ENCODE data around the gene ABCC3.
A peak's percentile ranks its signal among the peaks of the same experiment; 100 is the strongest.

ABCC3 gene

DNA sequence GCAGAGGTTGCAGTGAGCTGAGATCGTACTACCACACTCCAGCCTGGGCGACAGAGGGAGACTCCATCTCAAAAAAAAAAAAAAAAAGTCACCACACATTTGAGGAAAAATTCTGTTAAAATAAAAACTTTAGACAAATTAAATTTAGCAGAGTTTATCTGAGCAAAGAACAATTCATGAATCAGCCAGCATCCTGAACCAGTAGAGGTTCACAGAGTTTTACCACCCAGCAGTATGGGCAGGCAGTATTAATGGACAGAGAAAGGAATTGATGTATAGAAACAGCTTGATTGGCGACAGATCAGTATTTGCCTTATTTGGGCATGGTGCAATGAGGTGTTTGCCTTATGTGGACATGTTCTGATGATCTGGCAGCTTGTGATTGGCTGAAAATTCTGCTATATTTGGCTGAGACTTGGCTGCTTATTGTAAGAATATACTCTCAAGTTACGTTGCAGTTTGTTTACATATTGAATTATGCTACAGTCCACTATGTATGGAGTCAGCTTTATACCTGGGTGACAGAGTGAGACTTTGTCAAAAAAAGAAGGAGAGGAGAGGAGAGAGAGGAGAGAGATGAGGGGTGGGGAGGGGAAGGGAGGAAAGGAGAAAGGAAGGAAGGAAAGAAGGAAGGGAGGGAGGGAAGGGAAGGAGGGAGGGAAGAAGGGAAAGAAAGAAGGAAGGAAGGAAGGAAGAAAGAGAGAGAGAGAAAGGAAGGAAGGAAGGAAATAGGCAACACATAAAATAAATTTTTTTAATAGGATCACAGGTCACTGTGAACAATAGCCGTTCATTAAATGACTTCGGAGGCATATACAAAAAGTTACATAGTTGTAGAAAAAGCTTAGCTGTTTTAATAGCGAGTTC, 14.6 kb downstream of the ABCC3 start:
- DNase-seq = no peak

DNA sequence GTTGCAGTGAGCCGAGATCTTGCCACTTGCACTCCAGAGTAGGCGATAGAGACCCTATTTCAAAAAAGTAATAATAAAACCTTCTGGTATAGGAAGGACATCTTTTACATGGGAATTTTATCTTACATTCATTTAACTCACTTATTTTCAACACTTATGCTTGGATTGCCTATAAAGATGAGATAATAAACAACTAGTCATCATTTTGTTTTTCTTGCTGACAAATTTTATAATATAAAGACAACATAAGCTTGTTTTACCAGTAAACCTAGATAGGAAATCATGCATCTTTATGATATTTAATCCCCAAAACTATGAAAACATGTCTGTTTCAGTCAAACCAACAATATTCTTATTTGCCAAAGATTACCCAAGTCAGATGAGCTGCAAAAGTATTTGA, 17.0 kb downstream of the ABCC3 start:
- no peak for DNase-seq

DNA sequence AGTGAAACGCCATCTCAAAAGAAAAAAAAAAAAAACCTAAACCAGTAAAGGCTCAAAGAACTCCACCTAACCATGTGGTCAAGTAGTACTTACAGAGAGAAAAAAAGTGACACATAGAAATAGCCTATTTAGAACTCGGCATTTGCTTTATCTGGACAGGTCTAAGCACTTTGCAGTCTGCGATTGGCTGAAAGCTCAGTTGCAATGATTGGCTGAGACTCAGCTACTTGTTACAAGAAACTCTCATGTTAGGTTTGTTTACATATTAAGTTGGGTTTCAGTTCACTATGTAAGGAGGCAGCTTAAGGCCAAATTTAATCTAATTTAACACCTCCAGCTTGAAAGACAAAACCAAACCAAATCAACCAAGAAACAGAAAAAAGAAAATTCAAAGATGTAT, 19.1 kb downstream of the ABCC3 start:
- no peak for DNase-seq

DNA sequence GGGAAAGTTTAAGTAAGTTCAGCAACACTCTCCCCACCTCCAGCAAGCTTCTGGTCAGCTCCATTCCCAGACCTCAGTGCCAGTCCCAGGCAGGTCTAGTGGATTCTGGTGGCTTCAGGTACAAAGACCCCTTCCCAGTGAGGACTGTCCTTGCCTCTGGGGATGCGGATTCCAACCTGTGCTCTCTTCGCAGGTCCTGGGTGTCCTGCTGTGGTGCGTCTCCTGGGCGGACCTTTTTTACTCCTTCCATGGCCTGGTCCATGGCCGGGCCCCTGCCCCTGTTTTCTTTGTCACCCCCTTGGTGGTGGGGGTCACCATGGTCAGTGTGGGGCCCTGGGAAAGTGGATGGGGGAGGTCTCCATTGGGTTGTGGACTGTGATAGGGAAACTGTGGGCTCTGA, 21.8 kb downstream of the ABCC3 start:
- DNase-seq = no peak

DNA sequence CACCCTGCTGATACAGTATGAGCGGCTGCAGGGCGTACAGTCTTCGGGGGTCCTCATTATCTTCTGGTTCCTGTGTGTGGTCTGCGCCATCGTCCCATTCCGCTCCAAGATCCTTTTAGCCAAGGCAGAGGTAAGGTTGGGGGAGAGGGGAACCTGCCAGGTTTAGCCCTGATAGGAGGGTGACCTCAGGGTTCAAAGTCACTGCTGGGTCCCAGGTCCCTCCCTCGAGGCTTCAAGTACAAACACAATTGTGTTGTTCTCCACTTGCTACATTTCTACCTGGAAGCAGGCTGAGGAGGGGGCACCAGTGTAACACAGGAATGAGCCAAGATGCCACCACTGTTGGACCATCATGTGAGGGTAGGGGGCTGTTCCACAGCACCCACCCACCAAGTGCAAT, 22.4 kb downstream of the ABCC3 start:
- no peak for DNase-seq

DNA sequence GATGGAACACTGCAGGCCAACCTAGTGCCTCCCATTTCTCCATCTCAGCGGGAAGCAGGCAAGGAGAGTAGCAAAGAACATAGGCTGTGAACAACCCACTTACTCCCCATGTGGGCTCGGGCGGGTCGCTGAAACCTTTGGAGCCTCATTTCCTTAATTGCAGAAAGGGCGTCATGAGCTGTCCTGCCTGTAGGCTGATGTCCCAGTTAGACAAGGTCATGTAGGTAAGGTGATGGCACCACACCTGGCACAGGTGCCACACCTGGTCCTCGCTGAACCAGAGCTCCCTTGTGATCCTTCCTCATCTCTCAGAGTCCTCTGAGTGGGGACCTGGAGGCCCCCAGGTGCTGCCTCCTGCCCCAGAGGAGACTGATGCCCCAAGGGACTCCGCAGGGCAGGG, 22.9 kb downstream of the ABCC3 start:
- no peak for DNase-seq

DNA sequence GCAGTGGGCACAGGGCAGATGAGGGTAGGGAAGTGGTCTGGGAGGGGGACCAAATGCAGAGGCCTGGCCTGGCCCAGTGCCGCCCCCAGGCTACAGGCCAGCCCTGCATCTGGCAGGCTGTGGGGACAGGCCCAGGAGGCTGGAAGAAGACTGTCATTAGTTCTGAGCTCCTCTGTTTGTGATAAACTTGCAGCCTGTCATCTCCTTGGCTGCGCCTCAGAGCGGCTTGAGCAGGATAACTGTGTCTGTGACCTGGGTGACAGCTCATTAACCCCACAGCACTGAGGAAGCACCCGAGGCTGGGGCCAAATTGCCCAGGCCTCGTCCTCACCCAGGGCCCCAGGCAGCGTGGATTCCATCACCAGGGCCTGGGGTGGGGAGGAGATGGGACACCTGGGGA, 23.9 kb downstream of the ABCC3 start:
- DNase-seq = no peak

DNA sequence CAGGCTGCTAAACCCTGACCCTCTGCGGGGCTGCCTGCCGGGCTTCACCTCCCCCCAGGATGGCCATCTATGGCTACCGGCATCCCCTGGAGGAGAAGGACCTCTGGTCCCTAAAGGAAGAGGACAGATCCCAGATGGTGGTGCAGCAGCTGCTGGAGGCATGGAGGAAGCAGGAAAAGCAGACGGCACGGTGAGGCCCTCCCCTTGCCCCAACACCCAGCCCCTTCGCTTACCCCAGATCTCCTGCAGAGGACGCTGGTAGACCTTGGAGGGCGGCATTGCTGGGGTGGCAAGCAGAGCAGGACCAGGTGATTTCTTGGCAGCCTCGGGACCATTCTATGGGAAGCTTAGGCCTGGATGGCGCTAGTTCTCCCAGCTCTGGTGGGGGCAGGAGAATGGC, 24.5 kb downstream of the ABCC3 start:
- no peak for DNase-seq

DNA sequence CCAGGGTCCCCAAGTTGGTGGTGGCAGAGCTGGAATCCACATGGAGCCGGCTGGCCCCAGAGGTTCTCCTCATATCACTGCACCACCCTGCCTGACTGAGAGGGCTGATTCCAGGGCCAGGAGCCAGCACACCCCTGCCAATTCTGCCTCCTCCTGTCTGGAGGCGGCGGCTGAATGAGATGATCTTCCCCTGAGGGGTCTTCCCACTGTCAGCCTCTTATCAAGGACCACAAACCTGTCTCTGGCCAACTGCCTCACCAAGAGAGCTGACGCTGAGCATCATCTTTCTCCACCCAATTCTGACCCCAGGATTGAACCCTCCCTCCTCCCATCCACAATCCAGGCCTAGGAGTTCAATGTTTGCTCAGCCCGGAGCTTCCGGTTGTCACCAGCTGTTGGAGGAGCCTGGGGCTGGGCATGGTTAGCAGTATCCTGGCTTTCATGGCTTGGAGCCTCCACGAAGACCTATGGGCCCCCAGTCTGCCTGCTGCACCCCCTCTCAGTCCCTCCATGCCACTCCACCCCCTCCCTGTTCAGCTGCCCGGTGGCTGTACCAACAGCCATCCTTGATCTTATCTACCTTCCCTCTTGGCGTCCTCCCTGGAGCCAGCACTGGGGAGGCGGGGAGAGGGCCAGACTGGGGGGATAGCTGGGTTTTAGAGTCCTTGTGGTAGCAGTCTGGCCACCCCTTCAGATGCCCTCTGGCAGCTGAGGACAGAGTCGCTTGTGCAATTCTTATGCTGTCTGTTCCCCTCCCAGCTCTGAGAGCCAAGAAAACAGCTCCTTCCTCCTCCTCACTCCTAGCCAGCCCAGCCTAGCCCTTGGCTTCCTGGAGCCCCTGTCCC, 25.6 kb downstream of the ABCC3 start:
- no peak for DNase-seq

DNA sequence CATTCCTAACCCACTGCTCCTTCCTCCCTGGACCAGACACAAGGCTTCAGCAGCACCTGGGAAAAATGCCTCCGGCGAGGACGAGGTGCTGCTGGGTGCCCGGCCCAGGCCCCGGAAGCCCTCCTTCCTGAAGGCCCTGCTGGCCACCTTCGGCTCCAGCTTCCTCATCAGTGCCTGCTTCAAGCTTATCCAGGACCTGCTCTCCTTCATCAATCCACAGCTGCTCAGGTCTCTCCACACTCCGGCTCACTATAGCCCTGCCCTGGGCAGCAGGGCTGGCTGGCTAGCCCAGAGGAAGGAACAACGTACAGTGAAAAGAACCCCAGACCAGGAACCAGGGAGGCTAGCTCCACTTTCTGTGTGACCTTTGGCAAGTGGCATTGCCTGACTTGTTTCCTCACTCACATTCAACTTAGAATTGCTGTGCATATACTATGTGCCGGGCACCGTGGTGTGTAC, 26.2 kb downstream of the ABCC3 start:
- DNase-seq = no peak

DNA sequence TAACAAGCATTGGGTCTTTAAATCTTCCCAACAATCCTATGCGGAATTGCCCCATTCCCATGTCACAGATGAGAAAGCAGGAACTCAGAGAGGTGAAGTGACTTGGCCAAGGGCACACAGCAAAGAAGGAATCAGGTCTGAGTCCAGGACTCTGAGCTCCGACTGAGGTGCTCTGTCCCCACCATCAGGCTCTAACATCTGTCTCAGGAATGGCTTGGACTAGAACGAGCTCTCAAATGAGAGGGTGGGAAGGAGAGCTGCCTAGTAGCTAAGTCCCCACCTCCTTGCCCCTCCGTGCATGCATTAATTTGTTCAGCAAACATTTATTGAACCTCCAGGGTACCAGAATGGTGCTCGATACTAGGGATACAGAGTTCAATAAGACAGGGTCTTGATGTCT, 26.7 kb downstream of the ABCC3 start:
- DNase-seq = no peak

DNA sequence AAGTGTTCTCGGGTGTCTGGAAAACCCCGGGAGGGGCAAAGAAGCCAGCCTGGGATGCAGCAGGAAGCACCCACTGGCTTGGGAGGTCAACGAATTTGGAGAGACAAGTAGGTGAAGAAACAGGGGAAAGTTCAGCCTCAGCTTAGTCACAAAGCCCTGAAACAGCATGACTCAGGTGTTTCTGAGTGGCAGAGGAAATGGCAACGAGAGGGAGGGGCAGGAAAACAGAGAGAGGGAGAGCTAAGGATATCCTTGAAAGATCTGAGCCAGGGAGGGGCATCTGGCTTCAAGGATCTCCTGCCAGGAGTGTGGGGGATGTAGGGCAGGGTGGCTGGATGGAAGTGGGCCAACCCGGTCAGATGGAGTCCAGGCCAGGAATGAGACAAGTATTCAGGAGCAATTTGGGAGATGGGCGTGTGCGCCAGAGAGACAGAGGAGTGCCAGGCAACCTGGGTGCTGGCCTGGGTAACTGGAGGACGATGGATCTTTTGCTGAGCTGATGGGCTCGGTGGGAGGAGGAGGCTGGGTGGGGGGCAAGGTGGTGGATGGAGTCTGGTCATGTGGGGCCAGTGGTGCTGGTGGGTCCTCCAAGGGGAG, 27.2 kb downstream of the ABCC3 start:
- DNase-seq = peak; percentile 13

DNA sequence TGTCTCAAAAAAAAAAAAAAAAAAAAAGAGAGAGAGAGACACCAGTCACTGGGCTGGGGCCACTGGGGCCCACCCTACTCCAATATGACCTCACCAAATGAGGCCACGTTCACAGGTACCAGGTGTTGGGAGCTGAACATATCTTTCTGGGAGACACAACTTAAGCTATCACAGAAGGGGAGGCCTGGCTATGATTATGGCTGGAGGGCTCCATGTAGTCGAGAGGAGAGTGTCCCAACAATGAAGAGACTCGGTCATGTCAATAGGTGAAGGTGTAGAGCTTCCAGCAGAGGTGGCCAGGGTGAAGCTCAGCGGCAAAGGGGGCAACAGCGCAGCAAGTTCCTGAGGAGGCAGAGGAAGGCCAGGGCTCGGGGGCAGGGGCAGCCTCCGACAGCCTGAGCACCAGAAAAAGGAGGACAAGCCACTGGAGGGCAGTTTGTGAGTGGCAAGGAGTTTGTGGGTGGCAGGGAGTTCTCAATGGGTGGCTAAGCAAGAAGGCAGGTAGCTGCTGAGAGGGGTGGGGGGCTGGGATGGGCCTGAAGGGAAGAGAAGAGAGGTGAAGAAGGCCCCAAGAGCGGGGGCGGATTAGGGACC, 28.0 kb downstream of the ABCC3 start:
- DNase-seq = no peak

DNA sequence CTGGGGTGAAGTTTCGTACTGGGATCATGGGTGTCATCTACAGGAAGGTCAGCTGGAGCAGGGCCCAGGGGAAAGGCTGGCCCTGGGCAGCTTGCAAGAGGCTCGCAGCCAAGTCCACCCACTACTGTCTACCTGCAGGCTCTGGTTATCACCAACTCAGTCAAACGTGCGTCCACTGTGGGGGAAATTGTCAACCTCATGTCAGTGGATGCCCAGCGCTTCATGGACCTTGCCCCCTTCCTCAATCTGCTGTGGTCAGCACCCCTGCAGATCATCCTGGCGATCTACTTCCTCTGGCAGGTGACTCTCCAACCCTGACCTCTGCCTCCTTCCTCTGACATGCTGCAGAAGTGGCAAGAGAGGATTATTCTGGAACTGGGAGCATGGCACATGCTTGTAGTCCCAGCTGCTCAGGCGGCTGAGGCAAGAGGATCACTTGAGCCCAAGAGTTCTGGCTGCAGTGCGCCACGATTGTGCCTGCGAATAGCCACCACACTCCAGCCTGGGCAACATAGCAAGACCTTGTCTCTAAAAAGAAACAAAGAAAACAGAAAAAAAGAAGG, 29.2 kb downstream of the ABCC3 start:
- no peak for DNase-seq

DNA sequence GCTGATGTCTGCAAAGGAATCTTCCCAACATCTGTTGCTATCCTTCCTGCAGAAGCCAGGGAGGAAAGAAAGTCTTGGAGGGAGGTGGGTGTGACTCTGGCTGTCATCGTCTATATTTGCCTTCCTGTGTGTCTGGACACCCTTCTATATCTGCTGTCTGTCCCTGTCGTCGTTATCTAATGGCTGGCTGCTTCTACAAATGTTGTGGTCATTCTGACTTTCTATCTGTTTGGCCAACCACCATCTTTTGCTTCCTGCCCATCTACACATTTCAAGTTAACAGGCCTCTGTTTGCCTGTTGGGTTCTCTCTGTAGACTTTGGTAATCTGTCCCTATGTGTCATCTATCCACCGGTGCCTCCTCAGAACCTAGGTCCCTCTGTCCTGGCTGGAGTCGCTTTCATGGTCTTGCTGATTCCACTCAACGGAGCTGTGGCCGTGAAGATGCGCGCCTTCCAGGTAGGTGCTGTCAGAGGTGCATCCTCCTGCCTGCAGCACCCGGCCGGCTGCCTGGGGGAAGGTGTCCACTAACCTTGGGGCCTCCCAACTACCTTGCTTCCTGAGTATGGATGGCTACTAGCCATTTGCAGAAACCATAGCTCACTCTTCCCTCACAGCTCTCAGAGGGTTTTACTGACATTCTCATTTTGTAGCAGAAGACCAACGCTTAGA, 30.2 kb downstream of the ABCC3 start:
- no peak for DNase-seq

DNA sequence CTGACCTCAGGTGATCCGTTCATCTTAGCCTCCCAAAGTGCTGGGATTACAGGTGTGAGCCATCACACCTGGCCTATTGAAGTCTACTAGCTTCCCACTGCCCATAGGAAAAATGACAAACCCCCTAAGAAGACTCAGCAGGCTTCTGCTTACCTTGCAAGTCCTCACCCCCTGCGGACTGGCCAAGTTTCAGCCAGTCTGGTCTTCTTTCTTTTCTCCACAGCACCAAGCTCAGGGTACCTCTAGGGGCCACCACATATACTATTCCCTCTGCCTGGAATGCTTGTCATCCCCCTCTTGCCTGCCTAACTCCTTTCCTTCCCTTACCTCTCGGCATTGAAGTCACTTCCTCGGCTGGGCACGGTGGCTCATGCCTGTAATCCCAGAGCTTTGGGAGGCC, 31.2 kb downstream of the ABCC3 start:
- DNase-seq = no peak

DNA sequence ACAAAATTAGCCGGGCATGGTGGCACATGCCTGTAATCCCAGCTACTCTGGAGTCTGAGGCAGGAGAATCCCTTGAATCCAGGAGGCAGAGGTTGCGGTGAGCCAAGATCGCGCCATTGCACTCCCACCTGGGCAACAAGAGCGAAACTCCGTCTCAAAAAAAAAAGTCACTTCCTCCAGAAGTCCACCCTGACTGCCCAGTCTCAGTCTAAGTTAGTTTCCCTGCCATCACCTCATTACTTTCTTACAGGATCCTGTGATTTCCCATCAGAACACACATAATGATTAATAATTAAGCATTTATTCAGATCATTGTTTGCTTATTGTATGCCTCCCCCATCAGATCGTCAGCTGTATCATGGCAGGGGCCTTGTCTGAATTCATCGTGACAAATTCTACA, 31.6 kb downstream of the ABCC3 start:
- no peak for DNase-seq

DNA sequence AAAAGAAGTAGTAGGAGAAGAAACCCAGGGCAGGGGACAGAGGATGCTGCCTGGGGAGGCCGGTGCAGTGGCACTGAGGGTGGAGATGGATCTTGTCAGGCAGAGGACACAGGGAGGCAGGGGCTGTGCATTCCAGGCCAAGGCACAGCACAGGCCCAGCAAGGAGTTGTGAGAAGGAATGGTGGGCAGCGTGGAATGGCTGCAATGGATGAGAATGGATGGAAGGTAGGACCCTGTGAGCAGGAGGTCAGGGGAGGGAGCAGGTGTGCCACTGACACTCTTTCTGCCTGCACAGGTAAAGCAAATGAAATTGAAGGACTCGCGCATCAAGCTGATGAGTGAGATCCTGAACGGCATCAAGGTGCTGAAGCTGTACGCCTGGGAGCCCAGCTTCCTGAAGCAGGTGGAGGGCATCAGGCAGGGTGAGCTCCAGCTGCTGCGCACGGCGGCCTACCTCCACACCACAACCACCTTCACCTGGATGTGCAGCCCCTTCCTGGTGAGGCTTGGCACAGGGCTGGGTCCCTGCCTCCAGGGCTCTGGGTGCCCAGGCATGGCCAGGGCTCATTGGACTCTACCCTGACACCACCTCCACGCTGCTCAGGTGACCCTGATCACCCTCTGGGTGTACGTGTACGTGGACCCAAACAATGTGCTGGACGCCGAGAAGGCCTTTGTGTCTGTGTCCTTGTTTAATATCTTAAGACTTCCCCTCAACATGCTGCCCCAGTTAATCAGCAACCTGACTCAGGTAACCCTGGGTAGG, 32.8 kb downstream of the ABCC3 start:
- no peak for DNase-seq

DNA sequence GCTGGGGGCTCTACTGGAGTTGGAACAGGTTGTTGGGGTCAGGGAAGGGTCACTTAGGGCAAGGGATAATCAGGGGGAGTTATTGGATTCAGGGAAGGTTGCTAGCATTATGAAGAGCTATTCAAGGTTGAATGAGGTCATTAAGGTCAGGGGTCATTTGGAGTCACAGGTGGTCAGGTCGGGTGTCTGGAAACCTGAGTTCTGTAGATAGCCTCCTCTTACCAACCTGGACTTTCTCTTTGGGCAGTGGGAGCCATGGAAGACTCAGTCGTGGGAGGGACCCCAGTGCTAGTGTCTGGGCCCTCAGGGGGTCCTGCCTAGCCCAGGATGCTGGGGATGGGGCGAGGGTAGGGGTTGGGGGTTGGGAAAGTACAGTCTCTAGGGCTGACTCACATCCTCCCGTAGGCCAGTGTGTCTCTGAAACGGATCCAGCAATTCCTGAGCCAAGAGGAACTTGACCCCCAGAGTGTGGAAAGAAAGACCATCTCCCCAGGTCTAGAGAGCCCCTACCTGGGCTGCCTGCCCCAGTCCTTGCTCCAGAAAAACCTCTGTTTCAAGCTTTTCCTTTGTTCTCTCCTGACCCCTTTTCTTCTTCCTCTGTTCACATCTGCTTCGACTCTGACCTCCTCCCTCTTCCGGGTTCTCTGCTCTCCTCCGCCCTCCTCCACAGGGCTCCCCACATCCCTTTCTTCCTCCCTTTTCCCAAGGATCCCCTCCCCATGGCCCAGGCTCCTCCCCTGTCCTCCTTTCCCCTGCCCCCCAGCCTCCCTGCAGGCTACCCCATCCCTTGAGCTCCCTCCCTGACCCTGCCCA, 33.5 kb downstream of the ABCC3 start:
- DNase-seq = no peak

DNA sequence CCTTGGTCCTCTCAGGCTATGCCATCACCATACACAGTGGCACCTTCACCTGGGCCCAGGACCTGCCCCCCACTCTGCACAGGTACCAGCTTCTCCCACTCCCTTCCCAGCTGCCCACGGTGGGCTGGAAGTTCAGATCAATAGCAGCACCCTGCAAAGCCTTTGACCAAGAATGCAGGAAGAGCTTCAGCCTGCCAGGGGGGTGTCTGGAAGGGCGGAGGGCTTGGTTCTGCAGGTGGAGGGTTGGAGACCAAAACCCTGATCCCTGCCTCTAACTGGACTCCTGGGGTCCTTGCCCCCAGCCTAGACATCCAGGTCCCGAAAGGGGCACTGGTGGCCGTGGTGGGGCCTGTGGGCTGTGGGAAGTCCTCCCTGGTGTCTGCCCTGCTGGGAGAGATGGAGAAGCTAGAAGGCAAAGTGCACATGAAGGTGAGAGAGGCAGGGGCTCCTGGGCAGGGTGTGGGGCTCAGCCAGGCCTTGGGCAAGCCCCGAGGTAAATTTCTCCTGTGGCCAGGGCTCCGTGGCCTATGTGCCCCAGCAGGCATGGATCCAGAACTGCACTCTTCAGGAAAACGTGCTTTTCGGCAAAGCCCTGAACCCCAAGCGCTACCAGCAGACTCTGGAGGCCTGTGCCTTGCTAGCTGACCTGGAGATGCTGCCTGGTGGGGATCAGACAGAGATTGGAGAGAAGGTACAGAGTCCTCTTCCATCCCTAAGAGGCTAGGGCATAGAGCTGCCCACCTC, 34.3 kb downstream of the ABCC3 start:
- no peak for DNase-seq
